Activated CD8-positive, alpha-beta T cell treated with anti-CD3 and anti-CD28 coated beads, Interleukin-2, amount 10 ng/mL, durations not matched to agents 7 days and 5 days (primary cell): ENCODE data around the gene PSMD5. TPM values are rescaled to one million over a fixed set of nuclear protein-coding genes. Genes with fewer than 3 reads are reported as not detected.

Source experiments
- ATAC-seq: fragments of 150-1000 bp; cut with Tn5 transposase; one replicate; pipeline ENCODE4 v1.10.0; 2021; ENCODE audit warnings: moderate library complexity
- CTCF ChIA-PET: fragments of 350-600 bp; sonication (Branson Sonifier 250); formaldehyde crosslinking; loops from one replicate; lab custom pipeline; 2021; ENCODE audit warnings: antibody characterized with exemption; lab: Charles Lee
- POLR2A ChIA-PET: fragments of 350-600 bp; sonication (Branson Sonifier 250); formaldehyde crosslinking; loops from one replicate; lab custom pipeline; 2021; ENCODE audit warnings: antibody characterized with exemption; lab: Charles Lee
- DNase-seq: peaks from one replicate; pipeline ENCODE4 v3.0.0-alpha.2; 2020
- H3K27ac Mint-ChIP-seq: one replicate; pipeline ENCODE4 v1.8.0; 2021; ENCODE audit warnings: mild to moderate bottlenecking, mixed read lengths
- H3K27me3 Mint-ChIP-seq: one replicate; pipeline ENCODE4 v1.8.0; 2021; ENCODE audit warnings: low read depth, mixed read lengths
- H3K36me3 Mint-ChIP-seq: one replicate; pipeline ENCODE4 v1.8.0; 2021; ENCODE audit warnings: low read depth, mixed read lengths
- H3K4me1 Mint-ChIP-seq: one replicate; pipeline ENCODE4 v1.8.0; 2021; ENCODE audit warnings: low read depth, mixed read lengths
- H3K4me3 Mint-ChIP-seq: one replicate; pipeline ENCODE4 v1.8.0; 2021; ENCODE audit warnings: mild to moderate bottlenecking, mixed read lengths
- H3K9me3 Mint-ChIP-seq: one replicate; pipeline ENCODE4 v1.8.0; 2022; ENCODE audit warnings: mixed read lengths; ENCODE audit not compliant: insufficient read depth
- total RNA-seq, 2 experiments: library from RNA; stranded (reverse); gene quantifications; one replicate each; pipeline ENCODE4 v1.2.3, GENCODE V29; 2021

PSMD5 gene
- total RNA-seq, 2 experiments from 2014 or later = 47.9 to 50.7 TPM

- no peak for ATAC-seq
- ChIA-PET CTCF (interaction anchor here (0.6 to 5.4 kb wide), 6 partner anchors 68 to 244 kb away, joined by 3 to 66 read pairs (median 16); no protein-coding TSS in a partner anchor), POLR2A (interaction anchor here (1.0 to 14.1 kb wide), 2 partner anchors 25 to 60 kb away, joined by 5 to 344 read pairs; partner anchors contain the start of gene TRAF1)
- no peaks in the 10 kb centered on the region for H3K9me3 Mint-ChIP-seq
- DNase-seq = no peak
- H3K4me3 Mint-ChIP-seq = no peak overlapping the region
- H3K36me3 Mint-ChIP-seq = peaks cover 84% of the 10 kb centered on the region
- no peaks in the 10 kb centered on the region for H3K27me3 Mint-ChIP-seq
- H3K27ac Mint-ChIP-seq = no peak overlapping the region
- peaks cover 32% of the 10 kb centered on the region for H3K4me1 Mint-ChIP-seq
These were observed 23.9 kb upstream of the PSMD5 start for GRCh38 chr9:120866651-120867050.

DNA sequence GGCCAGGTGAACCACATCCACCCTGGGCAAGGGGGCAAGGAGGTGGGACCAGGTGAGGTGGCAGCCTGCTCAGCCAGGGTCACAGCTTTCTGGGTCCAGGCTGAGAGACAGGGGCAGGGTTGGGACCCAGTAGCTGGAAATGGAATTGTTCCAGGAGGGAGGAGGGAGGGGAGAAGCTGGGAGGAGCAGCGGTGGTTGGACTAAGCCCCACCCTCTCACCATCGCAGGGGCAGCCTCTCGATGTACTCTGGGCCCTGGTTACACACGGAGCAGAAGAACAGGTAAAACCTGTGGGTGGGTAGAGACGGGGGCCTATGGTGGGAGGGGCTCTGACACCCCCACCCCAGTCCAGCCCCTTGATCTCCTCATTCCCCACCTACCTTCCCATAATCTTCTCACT is 23.1 kb upstream of the PSMD5 start:
- no peaks in the 10 kb centered on the region for H3K27me3 Mint-ChIP-seq
- ATAC-seq = no peak
- H3K4me1 Mint-ChIP-seq = peaks cover 26% of the 10 kb centered on the region
- CTCF ChIA-PET = interaction anchor here (1.0 to 5.4 kb wide), 2 partner anchors 13 to 68 kb away, joined by 3 to 66 read pairs; no protein-coding TSS in a partner anchor
- peaks cover 83% of the 10 kb centered on the region for H3K36me3 Mint-ChIP-seq
- H3K4me3 Mint-ChIP-seq = no peak overlapping the region
- POLR2A ChIA-PET = interaction anchor here (0.8 to 14.1 kb wide), 2 partner anchors 9 to 61 kb away, joined by 5 to 344 read pairs; partner anchors contain the start of gene TRAF1
- no peaks in the 10 kb centered on the region for H3K9me3 Mint-ChIP-seq
- DNase-seq = no peak
- H3K27ac Mint-ChIP-seq = peak overlapping the region; percentile 43

DNA sequence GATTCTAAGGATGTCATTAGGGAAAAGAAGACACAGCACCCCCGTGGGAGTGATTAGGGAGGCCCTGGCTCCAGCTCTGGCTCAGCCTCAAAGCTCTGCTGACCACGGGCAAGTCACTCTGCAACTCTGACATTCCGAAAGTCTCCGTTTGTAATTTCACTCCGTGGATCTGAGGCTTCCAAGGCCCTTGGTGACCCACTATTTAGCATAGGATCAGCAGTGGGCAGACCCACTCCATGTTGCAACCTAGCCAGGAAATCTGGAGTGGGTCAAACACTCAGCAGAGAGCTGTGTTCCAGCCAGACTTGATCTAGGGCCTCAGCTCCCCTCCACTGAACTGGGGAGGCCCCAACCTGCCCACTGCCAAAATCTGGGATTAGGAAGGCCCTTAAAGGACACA is 22.5 kb upstream of the PSMD5 start:
- no peak for ATAC-seq
- Mint-ChIP-seq H3K36me3 (peaks cover 86% of the 10 kb centered on the region), H3K27me3 (no peaks in the 10 kb centered on the region), H3K9me3 (no peaks in the 10 kb centered on the region), H3K4me1 (peaks cover 22% of the 10 kb centered on the region), H3K27ac (peak overlapping the region; percentile 43), H3K4me3 (no peak overlapping the region)
- DNase-seq = no peak
- ChIA-PET POLR2A (interaction anchor here (0.6 to 0.8 kb wide), 2 partner anchors 9 to 23 kb away, joined by 3 to 5 read pairs; no protein-coding TSS in a partner anchor), CTCF (interaction anchor here (1.0 kb wide), 1 partner anchor 12 kb away, joined by 3 read pairs; no protein-coding TSS in a partner anchor)

DNA sequence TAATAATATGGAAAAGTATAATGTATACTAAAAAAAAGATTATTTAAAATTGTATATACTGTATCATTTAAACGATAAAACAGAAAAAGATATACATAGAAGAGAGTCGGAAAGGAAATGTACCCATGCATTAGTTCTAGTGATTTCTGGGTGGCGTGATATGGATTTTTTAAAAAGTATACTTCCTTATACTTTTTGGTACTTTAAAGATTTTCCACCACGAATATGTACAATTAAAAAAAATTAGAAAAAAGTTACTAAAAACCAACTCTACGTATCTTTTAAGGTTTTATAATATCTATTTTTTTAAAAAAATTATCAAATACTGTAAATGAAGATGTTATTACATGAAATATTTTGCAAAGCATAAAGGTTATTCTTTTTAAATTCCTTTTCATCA is 22.0 kb upstream of the PSMD5 start:
- Mint-ChIP-seq H3K4me1 (peaks cover 17% of the 10 kb centered on the region), H3K27ac (no peak overlapping the region), H3K36me3 (peaks cover 86% of the 10 kb centered on the region), H3K9me3 (no peaks in the 10 kb centered on the region), H3K27me3 (no peaks in the 10 kb centered on the region), H3K4me3 (no peak overlapping the region)
- DNase-seq (no peak), ATAC-seq (no peak)
- POLR2A ChIA-PET = interaction anchor here (0.6 kb wide), 1 partner anchor 23 kb away, joined by 3 read pairs; no protein-coding TSS in a partner anchor
- CTCF ChIA-PET = interaction anchor here (1.0 kb wide), 1 partner anchor 12 kb away, joined by 3 read pairs; no protein-coding TSS in a partner anchor

GRCh38 chr9:120863833-120864232 is 21.1 kb upstream of the PSMD5 start:
- ChIA-PET POLR2A (no interaction called here), CTCF (no interaction called here)
- Mint-ChIP-seq H3K36me3 (peaks cover 86% of the 10 kb centered on the region), H3K4me1 (peaks cover 9% of the 10 kb centered on the region), H3K9me3 (no peaks in the 10 kb centered on the region), H3K4me3 (no peak overlapping the region), H3K27me3 (no peaks in the 10 kb centered on the region), H3K27ac (peak overlapping the region; percentile 5)
- ATAC-seq (no peak), DNase-seq (no peak)

- peaks cover 3% of the 10 kb centered on the region for H3K4me1 Mint-ChIP-seq
- H3K4me3 Mint-ChIP-seq = no peak overlapping the region
- no peak for ATAC-seq
- H3K27me3 Mint-ChIP-seq = no peaks in the 10 kb centered on the region
- ChIA-PET POLR2A (interaction anchor here (0.9 kb wide), 1 partner anchor 38 kb away, joined by 3 read pairs; no protein-coding TSS in a partner anchor), CTCF (no interaction called here)
- no peaks in the 10 kb centered on the region for H3K9me3 Mint-ChIP-seq
- DNase-seq = no peak
- H3K27ac Mint-ChIP-seq = no peak overlapping the region
- H3K36me3 Mint-ChIP-seq = peaks cover 87% of the 10 kb centered on the region
These were observed 19.7 kb upstream of the PSMD5 start for GRCh38 chr9:120862452-120862851.

GRCh38 chr9:120861935-120862334 is 19.2 kb upstream of the PSMD5 start:
- no peaks in the 10 kb centered on the region for H3K27me3 Mint-ChIP-seq
- DNase-seq = no peak
- CTCF ChIA-PET = no interaction called here
- no peaks in the 10 kb centered on the region for H3K9me3 Mint-ChIP-seq
- POLR2A ChIA-PET = no interaction called here
- H3K4me1 Mint-ChIP-seq = peaks cover 3% of the 10 kb centered on the region
- H3K36me3 Mint-ChIP-seq = peaks cover 86% of the 10 kb centered on the region
- ATAC-seq = no peak
- no peak overlapping the region for H3K4me3 Mint-ChIP-seq
- H3K27ac Mint-ChIP-seq = no peak overlapping the region

- ChIA-PET POLR2A (interaction anchor here (0.9 kb wide), 2 partner anchors 16 to 18 kb away, joined by 3 read pairs; no protein-coding TSS in a partner anchor), CTCF (interaction anchor here (1.0 to 1.8 kb wide), 2 partner anchors 67 to 77 kb away, joined by 3 to 4 read pairs; partner anchors contain the start of gene FBXW2)
- H3K9me3 Mint-ChIP-seq = no peaks in the 10 kb centered on the region
- no peak overlapping the region for H3K4me3 Mint-ChIP-seq
- no peak for ATAC-seq
- H3K27me3 Mint-ChIP-seq = no peaks in the 10 kb centered on the region
- H3K4me1 Mint-ChIP-seq = no peaks in the 10 kb centered on the region
- peaks cover 80% of the 10 kb centered on the region for H3K36me3 Mint-ChIP-seq
- no peak for DNase-seq
- H3K27ac Mint-ChIP-seq = no peak overlapping the region
These were observed 17.4 kb upstream of the PSMD5 start for GRCh38 chr9:120860083-120860482.

GRCh38 chr9:120859361-120859760 is 16.6 kb upstream of the PSMD5 start:
- no peak for DNase-seq
- Mint-ChIP-seq H3K4me3 (no peak overlapping the region), H3K36me3 (peaks cover 83% of the 10 kb centered on the region), H3K27ac (no peak overlapping the region), H3K27me3 (no peaks in the 10 kb centered on the region), H3K9me3 (no peaks in the 10 kb centered on the region), H3K4me1 (no peaks in the 10 kb centered on the region)
- ChIA-PET POLR2A (interaction anchor here (0.9 kb wide), 2 partner anchors 16 to 19 kb away, joined by 3 read pairs; no protein-coding TSS in a partner anchor), CTCF (interaction anchor here (1.6 to 1.8 kb wide), 2 partner anchors 9 to 77 kb away, joined by 4 to 5 read pairs; no protein-coding TSS in a partner anchor)
- ATAC-seq = no peak

GRCh38 chr9:120857902-120858301 is 15.2 kb upstream of the PSMD5 start:
- Mint-ChIP-seq H3K9me3 (no peaks in the 10 kb centered on the region), H3K4me3 (no peak overlapping the region), H3K27me3 (no peaks in the 10 kb centered on the region), H3K36me3 (peaks cover 82% of the 10 kb centered on the region), H3K4me1 (no peaks in the 10 kb centered on the region), H3K27ac (no peak overlapping the region)
- ChIA-PET CTCF (interaction anchor here (1.6 kb wide), 1 partner anchor 11 kb away, joined by 5 read pairs; no protein-coding TSS in a partner anchor), POLR2A (interaction anchor here (1.0 to 1.4 kb wide), 2 partner anchors 11 to 14 kb away, joined by 4 to 6 read pairs; no protein-coding TSS in a partner anchor)
- DNase-seq (no peak), ATAC-seq (no peak)

- H3K4me1 Mint-ChIP-seq = no peaks in the 10 kb centered on the region
- ATAC-seq (no peak), DNase-seq (no peak)
- CTCF ChIA-PET = interaction anchor here (1.6 to 2.0 kb wide), 3 partner anchors 11 to 102 kb away, joined by 5 read pairs; no protein-coding TSS in a partner anchor
- H3K4me3 Mint-ChIP-seq = no peak overlapping the region
- no peaks in the 10 kb centered on the region for H3K9me3 Mint-ChIP-seq
- H3K27ac Mint-ChIP-seq = no peak overlapping the region
- POLR2A ChIA-PET = interaction anchor here (1.4 to 3.5 kb wide), 2 partner anchors 11 kb away, joined by 6 to 19 read pairs; no protein-coding TSS in a partner anchor
- H3K27me3 Mint-ChIP-seq = no peaks in the 10 kb centered on the region
- H3K36me3 Mint-ChIP-seq = peaks cover 82% of the 10 kb centered on the region
These were observed 14.8 kb upstream of the PSMD5 start for GRCh38 chr9:120857481-120857880.

DNA sequence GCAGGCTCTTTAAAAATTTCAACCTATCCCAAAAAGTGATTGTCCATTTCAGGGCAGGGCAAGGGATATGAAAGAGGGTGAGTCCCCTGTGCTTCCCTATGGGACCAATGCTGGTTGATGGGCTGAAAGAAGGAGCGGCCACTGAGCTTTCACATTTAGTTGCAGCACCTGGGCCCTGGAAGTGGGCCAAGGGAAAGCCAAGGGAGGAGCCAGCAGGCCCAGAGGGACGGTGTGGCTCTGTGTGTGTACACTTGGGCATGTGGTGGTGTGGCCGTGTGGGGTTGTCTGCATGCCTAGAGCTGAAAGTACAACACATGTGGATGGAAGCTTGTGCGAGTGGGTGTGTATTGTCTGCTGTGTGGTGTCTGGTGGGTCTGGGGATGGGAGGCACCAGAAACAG is 14.0 kb upstream of the PSMD5 start:
- CTCF ChIA-PET = interaction anchor here (1.9 to 2.0 kb wide), 2 partner anchors 12 to 101 kb away, joined by 5 read pairs; no protein-coding TSS in a partner anchor
- Mint-ChIP-seq H3K27ac (peak overlapping the region; percentile 20), H3K36me3 (peaks cover 81% of the 10 kb centered on the region), H3K4me3 (no peak overlapping the region), H3K9me3 (no peaks in the 10 kb centered on the region), H3K4me1 (no peaks in the 10 kb centered on the region), H3K27me3 (no peaks in the 10 kb centered on the region)
- DNase-seq (no peak), ATAC-seq (no peak)
- POLR2A ChIA-PET = interaction anchor here (0.6 to 3.5 kb wide), 7 partner anchors 9 to 101 kb away, joined by 3 to 19 read pairs (median 3); partner anchors contain the start of gene PSMD5
